Measurements from ENCODE around the gene BABAM2. TPM values are rescaled to one million over a fixed set of nuclear protein-coding genes. Genes with fewer than 3 reads are reported as not detected.

The BABAM2 gene
- total RNA-seq, 6 experiments from 2014 or later = 17.1 to 39.4 (median 25.5) TPM

DNA sequence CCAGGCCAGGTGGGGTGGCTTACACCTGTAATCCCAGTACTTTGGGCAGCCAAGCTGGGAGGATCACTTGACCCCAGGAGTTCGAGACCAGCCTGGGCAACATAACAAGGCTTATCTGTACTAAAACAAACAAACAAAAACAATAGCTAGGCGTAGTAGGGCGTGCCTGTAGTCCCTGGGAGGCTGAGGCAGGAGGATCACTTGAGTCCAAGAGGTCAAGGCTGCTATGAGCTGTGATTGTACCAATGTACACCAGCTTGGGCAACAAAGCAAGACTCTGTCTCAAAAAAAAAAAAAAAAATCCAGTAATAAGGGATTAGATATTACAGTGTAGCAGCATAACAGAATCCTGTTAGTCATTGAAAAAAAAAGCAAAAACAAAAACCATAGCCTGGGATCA lies 279.0 kb downstream of the BABAM2 start:
- ATAC-seq = no peak
- H3K4me1 ChIP-seq = no peaks in the 10 kb centered on the region
- H3K36me3 ChIP-seq = no peaks in the 10 kb centered on the region
- TF ChIP-seq, protein P1, sequence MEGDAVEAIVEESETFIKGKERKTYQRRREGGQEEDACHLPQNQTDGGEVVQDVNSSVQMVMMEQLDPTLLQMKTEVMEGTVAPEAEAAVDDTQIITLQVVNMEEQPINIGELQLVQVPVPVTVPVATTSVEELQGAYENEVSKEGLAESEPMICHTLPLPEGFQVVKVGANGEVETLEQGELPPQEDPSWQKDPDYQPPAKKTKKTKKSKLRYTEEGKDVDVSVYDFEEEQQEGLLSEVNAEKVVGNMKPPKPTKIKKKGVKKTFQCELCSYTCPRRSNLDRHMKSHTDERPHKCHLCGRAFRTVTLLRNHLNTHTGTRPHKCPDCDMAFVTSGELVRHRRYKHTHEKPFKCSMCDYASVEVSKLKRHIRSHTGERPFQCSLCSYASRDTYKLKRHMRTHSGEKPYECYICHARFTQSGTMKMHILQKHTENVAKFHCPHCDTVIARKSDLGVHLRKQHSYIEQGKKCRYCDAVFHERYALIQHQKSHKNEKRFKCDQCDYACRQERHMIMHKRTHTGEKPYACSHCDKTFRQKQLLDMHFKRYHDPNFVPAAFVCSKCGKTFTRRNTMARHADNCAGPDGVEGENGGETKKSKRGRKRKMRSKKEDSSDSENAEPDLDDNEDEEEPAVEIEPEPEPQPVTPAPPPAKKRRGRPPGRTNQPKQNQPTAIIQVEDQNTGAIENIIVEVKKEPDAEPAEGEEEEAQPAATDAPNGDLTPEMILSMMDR (IDR thresholded peaks at IDR 0.05) = no peak
- TF ChIP-seq POLR2A (IDR thresholded peaks at IDR 0.05) = no peak
- no peak for DNase-seq
- no peak overlapping the region for H3K27ac ChIP-seq
- WGBS (ENCODE audit: insufficient coverage, low coverage, low lambda C conversion rate, missing lambda C conversion rate) = 91% methylated on average over 3 of the region's 3 CpGs
- H3K27me3 ChIP-seq = no peaks in the 10 kb centered on the region
- no peak overlapping the region for H3K4me3 ChIP-seq
- H3K9me3 ChIP-seq = no peaks in the 10 kb centered on the region
- intact Hi-C loops (cut with DNase I) = no loop called here

DNA sequence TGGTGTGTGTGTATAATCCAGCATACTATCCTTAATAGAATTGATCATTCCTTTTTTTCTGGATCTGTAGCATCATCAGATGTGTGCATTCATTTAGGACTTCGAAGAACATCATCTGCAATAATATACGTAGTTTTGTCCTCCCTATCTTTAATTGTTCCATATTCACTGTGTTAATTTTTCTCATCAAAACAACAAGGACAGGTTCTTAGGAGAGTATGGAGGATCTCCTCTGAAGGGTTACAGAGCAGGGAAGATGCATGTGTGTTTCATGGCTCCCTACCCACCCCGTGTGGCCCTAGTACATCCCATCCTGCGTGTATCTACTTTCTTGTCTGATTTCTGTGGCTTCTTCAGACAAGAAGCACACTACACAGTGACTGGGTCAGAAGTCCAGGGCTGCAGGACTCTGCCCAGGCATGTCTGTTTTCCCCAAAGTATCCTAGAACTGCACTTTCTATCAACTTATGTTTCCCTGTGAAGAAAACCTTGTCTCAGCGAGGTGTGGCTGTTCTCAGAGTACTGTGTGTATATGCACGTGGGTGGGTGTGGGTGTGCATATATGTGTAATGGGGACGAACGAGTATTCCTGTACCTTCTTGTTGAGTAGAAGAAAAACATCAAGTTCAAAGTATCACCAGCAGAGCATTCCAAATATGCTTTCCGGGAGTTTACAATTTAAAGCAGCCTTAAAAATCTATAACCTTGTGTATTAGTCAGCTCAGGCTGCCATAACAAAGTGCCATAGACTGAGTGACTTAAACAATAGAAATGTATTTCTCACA lies 281.8 kb downstream of the BABAM2 start:
- ATAC-seq = peak in 3 of 4 donors; percentile 23 to 41 (median 36)
- no peak overlapping the region for H3K27ac ChIP-seq

DNA sequence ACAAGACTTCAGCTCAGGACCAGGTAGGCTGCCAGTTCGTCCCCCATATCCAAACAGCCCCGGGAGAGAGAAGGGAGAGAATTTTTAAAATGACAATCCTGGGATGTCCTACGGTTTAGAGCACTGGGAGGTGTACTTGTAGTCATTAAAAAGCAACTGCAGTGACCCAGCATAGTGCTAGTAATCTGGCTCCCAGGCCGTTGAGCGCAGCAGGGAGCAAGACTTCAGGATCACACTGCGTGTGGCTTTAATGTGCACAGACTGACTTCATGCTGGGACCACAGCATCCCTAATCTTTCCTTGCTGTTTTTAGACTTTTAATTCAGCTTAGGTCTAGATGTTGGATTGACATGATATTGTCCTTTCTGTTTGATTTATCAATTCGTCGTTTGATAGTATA lies 282.8 kb downstream of the BABAM2 start:
- no peaks in the 10 kb centered on the region for H3K4me1 ChIP-seq
- DNase-seq (no peak), ATAC-seq (no peak)
- H3K27me3 ChIP-seq = no peaks in the 10 kb centered on the region
- WGBS (ENCODE audit: insufficient coverage, low coverage, low lambda C conversion rate, missing lambda C conversion rate) = 69% methylated on average over 8 of the region's 8 CpGs
- no peak overlapping the region for H3K27ac ChIP-seq
- H3K9me3 ChIP-seq = peaks cover 0 to 3% (median 0%) of the 10 kb centered on the region in 4 donors
- intact Hi-C loops (cut with DNase I) = no loop called here
- no peak overlapping the region for H3K4me3 ChIP-seq
- H3K36me3 ChIP-seq = no peaks in the 10 kb centered on the region
- TF ChIP-seq POLR2A (IDR thresholded peaks at IDR 0.05) = no peak
- TF ChIP-seq, protein P1 (IDR thresholded peaks at IDR 0.05) = no peak

More for the DNA sequence above, 281.8 kb downstream of the BABAM2 start:
- H3K27me3 ChIP-seq = no peaks in the 10 kb centered on the region
- no peak overlapping the region for H3K4me3 ChIP-seq
- H3K36me3 ChIP-seq = no peaks in the 10 kb centered on the region
- H3K4me1 ChIP-seq = no peaks in the 10 kb centered on the region
- WGBS (ENCODE audit: insufficient coverage, low coverage, low lambda C conversion rate, missing lambda C conversion rate) = 85% methylated on average over 5 of the region's 9 CpGs
- no peak for TF ChIP-seq POLR2A (IDR thresholded peaks at IDR 0.05)
- TF ChIP-seq, protein P1 (IDR thresholded peaks at IDR 0.05) = no peak
- DNase-seq = no peak
- intact Hi-C loops (cut with DNase I) = no loop called here
- peaks cover 0 to 3% (median 0%) of the 10 kb centered on the region in 4 donors for H3K9me3 ChIP-seq

DNA sequence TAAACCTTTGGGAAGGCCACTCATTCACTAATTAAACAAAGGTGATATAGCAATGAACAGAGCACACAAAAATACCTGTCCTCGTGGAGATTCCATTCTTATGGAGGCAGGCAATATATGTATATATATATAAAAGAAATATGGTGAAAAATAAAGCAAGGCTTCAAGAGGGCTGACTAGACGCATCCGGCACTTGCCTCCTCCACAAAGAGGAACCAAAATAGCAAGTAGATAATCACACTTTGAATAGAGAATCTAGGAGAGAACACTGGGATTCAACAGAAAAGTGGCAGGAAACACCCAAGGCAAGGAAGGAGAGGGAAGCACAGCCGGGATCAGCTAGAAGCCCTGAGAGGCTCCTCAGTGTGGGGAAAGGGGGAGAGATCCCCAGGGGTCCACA lies 283.7 kb downstream of the BABAM2 start:
- DNase-seq (no peak), ATAC-seq (no peak)
- H3K36me3 ChIP-seq = no peaks in the 10 kb centered on the region
- H3K4me3 ChIP-seq = no peak overlapping the region
- H3K27me3 ChIP-seq = no peaks in the 10 kb centered on the region
- H3K27ac ChIP-seq = no peak overlapping the region
- no peaks in the 10 kb centered on the region for H3K4me1 ChIP-seq
- H3K9me3 ChIP-seq = peaks cover 0 to 3% (median 0%) of the 10 kb centered on the region in 4 donors
- WGBS (ENCODE audit: insufficient coverage, low coverage, low lambda C conversion rate, missing lambda C conversion rate) = 96% methylated on average over 4 of the region's 4 CpGs
- TF ChIP-seq, protein P1 (IDR thresholded peaks at IDR 0.05) = no peak
- TF ChIP-seq POLR2A (IDR thresholded peaks at IDR 0.05) = no peak
- intact Hi-C loops (cut with DNase I) = no loop called here

Measured in right lobe of liver (tissue), 6 donors.